HCT116 (cell line): ENCODE results near the gene DNAJA4. TPM values are rescaled to one million over a fixed set of nuclear protein-coding genes. Genes with fewer than 3 reads are reported as not detected.

Experiments
- ATAC-seq: fragments of 200-7000 bp; cut with Tn5 transposase; 2 replicates; pipeline ENCODE4 v1.9.1; 2020; ENCODE audit warnings: mild to moderate bottlenecking, moderate library complexity
- BruUV-seq: library from RNA; stranded (reverse); fragments of 400-500 nt; replicated peaks from 2 replicates; lab custom pipeline; 2021; lab: Mats Ljungman, UMichigan
- CTCF ChIA-PET: fragments of 300-600 bp; sonication (Branson Sonifier 250); formaldehyde crosslinking; loops from one replicate; lab custom pipeline; 2021; ENCODE audit warnings: antibody characterized with exemption; lab: Charles Lee
- POLR2A ChIA-PET: fragments of 300-600, 350-600 bp; sonication (Branson Sonifier 250); formaldehyde crosslinking; loops from one replicate; lab custom pipeline; 2021; ENCODE audit warnings: antibody characterized with exemption; lab: Charles Lee
- RAD21 ChIA-PET, 2 experiments: fragments of 300-600 bp; sonication (Branson Sonifier 250); formaldehyde crosslinking; loops; one replicate each; lab custom pipeline; 2023; ENCODE audit warnings: low total read pairs in 2 of 2; ENCODE audit not compliant: uncharacterized antibody in 2 of 2, unreplicated experiment in 2 of 2, low non-redundant PET in 1 of 2; lab: Charles Lee
- DNase-seq: peaks from one replicate; pipeline ENCODE4 v3.0.0-alpha.2; 2010; ENCODE audit warnings: low read depth, low spot score
- H2AFZ ChIP-seq: fragments of 200-600 bp; shearing (Covaris generic), sonication (generic); 2 replicates; pipeline ENCODE4 v1.6.1; 2017; ENCODE audit warnings: low read depth, mixed run types, mixed read lengths, antibody characterized with exemption, low read length; ENCODE audit not compliant: poor library complexity, severe bottlenecking
- H3K27ac ChIP-seq: 2 replicates; pipeline ENCODE4 v1.5.1; 2012; ENCODE audit warnings: low read depth, low read length
- H3K27me3 ChIP-seq: fragments of 200-600 bp; sonication (generic); 2 replicates; pipeline ENCODE4 v1.6.1; 2016; ENCODE audit warnings: mixed run types, low read length, mixed read lengths; ENCODE audit not compliant: insufficient read depth
- H3K36me3 ChIP-seq, 2 experiments: fragments of 200-500 bp in 1 of 2; fragments of 200-600 bp in 1 of 2; sonication (Bioruptor generic) in 1 of 2; sonication (generic) in 1 of 2; 2 replicates each; pipeline versions ENCODE4 v1.5.1 to v1.6.1; 2014 to 2016; ENCODE audit warnings: low read length in 2 of 2, inconsistent platforms in 1 of 2, mixed read lengths in 1 of 2, mixed run types in 1 of 2; ENCODE audit not compliant: insufficient read depth in 2 of 2, control insufficient read depth in 1 of 2
- H3K4me1 ChIP-seq, 2 experiments: fragments of 200-600 bp in 1 of 2; sonication (generic) in 1 of 2; 2 replicates each; pipeline versions ENCODE4 v1.5.1 to v1.6.1; 2012 to 2017; ENCODE audit warnings: low read length in 2 of 2, inconsistent platforms in 1 of 2, mild to moderate bottlenecking in 1 of 2, mixed read lengths in 1 of 2, mixed run types in 1 of 2, moderate library complexity in 1 of 2; ENCODE audit not compliant: insufficient read depth in 2 of 2, control insufficient read depth in 1 of 2
- H3K4me2 ChIP-seq: fragments of 200-600 bp; sonication (generic); 2 replicates; pipeline ENCODE4 v1.6.1; 2017; ENCODE audit warnings: mixed run types, low read length, mixed read lengths
- H3K4me3 ChIP-seq, 2 experiments: fragments of 200-600 bp in 1 of 2; sonication (generic) in 1 of 2; replicated peaks in 1 of 2; 2 replicates each; pipeline ENCODE4 v1.5.1; 2011 to 2016; ENCODE audit warnings: low read length in 2 of 2, control low read depth in 1 of 2, low read depth in 1 of 2, mild to moderate bottlenecking in 1 of 2, mixed read lengths in 1 of 2, mixed run types in 1 of 2
- H3K79me2 ChIP-seq: fragments of 200-600 bp; sonication (generic); 2 replicates; pipeline ENCODE4 v1.6.1; 2017; ENCODE audit warnings: mild to moderate bottlenecking, mixed run types, low read length, moderate library complexity, mixed read lengths; ENCODE audit not compliant: insufficient read depth
- H3K9ac ChIP-seq: fragments of 200-600 bp; sonication (generic); 2 replicates; pipeline ENCODE4 v1.6.1; 2016; ENCODE audit warnings: low read length, mixed read lengths
- H3K9me2 ChIP-seq: fragments of 200-600 bp; sonication (generic), shearing (Covaris generic); 2 replicates; pipeline ENCODE4 v1.6.1; 2017; ENCODE audit warnings: mixed run types, mild to moderate bottlenecking, moderate library complexity; ENCODE audit not compliant: insufficient read depth
- H3K9me3 ChIP-seq, 2 experiments: fragments of 200-500 bp in 1 of 2; fragments of 200-600 bp in 1 of 2; sonication (Bioruptor generic) in 1 of 2; sonication (generic) in 1 of 2; 2 replicates each; pipeline ENCODE4 v1.6.1; 2014 to 2017; ENCODE audit warnings: low read length in 2 of 2, mixed read lengths in 2 of 2, inconsistent platforms in 1 of 2, low read depth in 1 of 2, mild to moderate bottlenecking in 1 of 2, mixed run types in 1 of 2, moderate library complexity in 1 of 2; ENCODE audit not compliant: control insufficient read depth in 1 of 2, insufficient read depth in 1 of 2
- H4K20me1 ChIP-seq: fragments of 200-600 bp; sonication (generic), shearing (Covaris generic); 2 replicates; pipeline ENCODE4 v1.6.1; 2017; ENCODE audit warnings: mixed run types, mild to moderate bottlenecking, moderate library complexity; ENCODE audit not compliant: insufficient read depth
- CBX3 ChIP-seq: IDR thresholded peaks from 2 replicates; pipeline ENCODE4 v1.6.1; 2012; ENCODE audit warnings: low read depth
- ELF1 ChIP-seq: IDR thresholded peaks from 2 replicates; pipeline ENCODE4 v1.6.1; 2012; ENCODE audit warnings: low read depth, borderline replicate concordance
- MAX ChIP-seq: IDR thresholded peaks from 2 replicates; pipeline ENCODE4 v1.6.1; 2012
- REST ChIP-seq: IDR thresholded peaks from 2 replicates; pipeline ENCODE4 v1.6.1; 2012; ENCODE audit warnings: low read depth
- SP1 ChIP-seq: IDR thresholded peaks from 2 replicates; pipeline ENCODE4 v1.6.1; 2012; ENCODE audit warnings: low read depth
- ZNF274 ChIP-seq: fragments of 200-500 bp; sonication (Bioruptor generic); IDR thresholded peaks from 2 replicates; pipeline ENCODE4 v1.6.1; 2014; ENCODE audit warnings: mild to moderate bottlenecking, low read depth, low read length, inconsistent platforms
- intact Hi-C: fragments of 100-400 bp; cut with micrococcal nuclease; formaldehyde crosslinking; loops from 2 replicates; pipeline ENCODE4 v1.10.0; 2022
- total RNA-seq: library from RNA; stranded (reverse); gene quantifications from one replicate; pipeline ENCODE4 v1.2.1, GENCODE V29; 2021; ENCODE audit not compliant: unreplicated experiment

DNAJA4 gene
- total RNA-seq, 1 experiment from 2014 or later: 66.6 TPM

- DNase-seq (no peak), ATAC-seq (no peak)
- no peaks in the 10 kb centered on the region for H4K20me1 ChIP-seq
- intact Hi-C loops: no loop called here
- no peaks in the 10 kb centered on the region for H3K36me3 ChIP-seq
- no peak overlapping the region for H3K4me3 ChIP-seq
- H3K79me2 ChIP-seq: no peaks in the 10 kb centered on the region
- no peak overlapping the region for H3K9ac ChIP-seq
- BruUV-seq: no TSS peak
- peaks cover 3 to 17% of the 10 kb centered on the region in 2 experiments; a peak in 3 of 4 replicates for H3K4me1 ChIP-seq
- no peak overlapping the region for H3K27ac ChIP-seq
- RAD21 ChIA-PET: no interaction called here
- no peaks in the 10 kb centered on the region for H3K27me3 ChIP-seq
- no peak overlapping the region for H3K4me2 ChIP-seq
- no peak overlapping the region for H2AFZ ChIP-seq
- no peaks in the 10 kb centered on the region for H3K9me3 ChIP-seq
- H3K9me2 ChIP-seq: no peaks in the 10 kb centered on the region
- POLR2A ChIA-PET: no interaction called here
- CTCF ChIA-PET: interaction anchor here (2.2 kb wide), 1 partner anchor 110 kb away, joined by 10 read pairs; no protein-coding TSS in a partner anchor
- TF ChIP-seq ELF1: no peak
These were observed 48.6 kb downstream of the DNAJA4 start for GRCh38 chr15:78312957-78313356.

- Histone ChIP-seq H3K9me2 (no peaks in the 10 kb centered on the region), H3K4me1 (peaks cover 0 to 13% of the 10 kb centered on the region in 2 experiments; a peak in 2 of 4 replicates), H3K4me3 (no peak overlapping the region), H3K4me2 (no peak overlapping the region), H3K27ac (no peak overlapping the region), H2AFZ (no peak overlapping the region), H3K79me2 (no peaks in the 10 kb centered on the region), H4K20me1 (no peaks in the 10 kb centered on the region), H3K9ac (no peak overlapping the region), H3K9me3 (no peaks in the 10 kb centered on the region), H3K27me3 (no peaks in the 10 kb centered on the region), H3K36me3 (no peaks in the 10 kb centered on the region)
- ChIA-PET CTCF (no interaction called here), RAD21 (no interaction called here), POLR2A (no interaction called here)
- no peak for TF ChIP-seq CBX3
- intact Hi-C loops: no loop called here
- ATAC-seq (no peak), DNase-seq (no peak)
- no TSS peak for BruUV-seq
These were observed 49.0 kb downstream of the DNAJA4 start for GRCh38 chr15:78313383-78313782.

GRCh38 chr15:78314181-78314581 lies 49.8 kb downstream of the DNAJA4 start:
- CTCF ChIA-PET: no interaction called here

More at GRCh38 chr15:78314181-78314581, 49.8 kb downstream of the DNAJA4 start:
- no peak overlapping the region for H3K4me2 ChIP-seq
- intact Hi-C loops: no loop called here
- H3K27me3 ChIP-seq: no peaks in the 10 kb centered on the region
- DNase-seq (no peak), ATAC-seq (no peak)
- ChIA-PET POLR2A (no interaction called here), RAD21 (no interaction called here)
- no peak overlapping the region for H3K27ac ChIP-seq
- H3K9me3 ChIP-seq: no peaks in the 10 kb centered on the region
- H3K36me3 ChIP-seq: no peaks in the 10 kb centered on the region
- peaks cover 0 to 8% of the 10 kb centered on the region in 2 experiments; a peak in 2 of 4 replicates for H3K4me1 ChIP-seq
- H3K79me2 ChIP-seq: no peaks in the 10 kb centered on the region
- H4K20me1 ChIP-seq: no peaks in the 10 kb centered on the region
- H3K9ac ChIP-seq: no peak overlapping the region
- H3K9me2 ChIP-seq: no peaks in the 10 kb centered on the region
- BruUV-seq: no TSS peak
- H3K4me3 ChIP-seq: no peak overlapping the region
- H2AFZ ChIP-seq: no peak overlapping the region
- TF ChIP-seq SP1 (no peak), MAX (no peak), REST (no peak), ZNF274 (no peak)
